ENCODE results near the gene KLK4. TPM values are rescaled to one million over a fixed set of nuclear protein-coding genes. Genes with fewer than 3 reads are reported as not detected.

Gene KLK4
- total RNA-seq, 1 experiment from 2014 or later = 0.70 TPM

GRCh38 chr19:50952910-50953309 lies 41.7 kb upstream of the KLK4 start, which contains the start of gene KLK5:
TSS of gene KLK5 (minus strand) at chr19:50953038. CDS start at chr19:50952657, 381 bp downstream.
- Mint-ChIP-seq H3K36me3 (no peaks in the 10 kb centered on the region), H3K27ac (peak within 1 kb of the TSS; percentile 50; the same call in 1 of the 2 replicates), H3K4me3 (no peak within 1 kb of the TSS), H3K4me1 (peaks cover 13% of the 10 kb centered on the region), H3K27me3 (ENCODE audit: low read depth) (peaks cover 10% of the 10 kb centered on the region; the same call in 1 of the 2 replicates), H3K9me3 (peaks cover 4% of the 10 kb centered on the region; the same call in 1 of the 2 replicates)
- TF ChIP-seq E2F4 (CRISPR knock-in tag; IDR thresholded peaks at IDR 0.05; ENCODE audit: borderline replicate concordance, low read depth) (no peak), ZNF219 (CRISPR knock-in tag; IDR thresholded peaks at IDR 0.05; ENCODE audit: borderline replicate concordance) (no peak)
- ChIA-PET CTCF (interaction anchor here (0.6 to 1.6 kb wide), 2 partner anchors 31 to 144 kb away, joined by 3 to 4 read pairs; no protein-coding TSS in a partner anchor), POLR2A (no interaction called here)
- DNase-seq (ENCODE audit: low spot score) = peak; percentile 21
- peak; percentile 67 for ATAC-seq

GRCh38 chr19:50949861-50950260 lies 38.7 kb upstream of the KLK4 start:
- H3K36me3 Mint-ChIP-seq = no peaks in the 10 kb centered on the region
- peaks cover 4% of the 10 kb centered on the region; the same call in 1 of the 2 replicates for H3K9me3 Mint-ChIP-seq
- no peak overlapping the region for H3K4me3 Mint-ChIP-seq
- H3K4me1 Mint-ChIP-seq = peaks cover 13% of the 10 kb centered on the region
- TF ChIP-seq ESRRA (CRISPR knock-in tag; IDR thresholded peaks at IDR 0.05; ENCODE audit: borderline replicate concordance) (no peak), AR (CRISPR knock-in tag; IDR thresholded peaks at IDR 0.05) (no peak), ZNF281 (CRISPR knock-in tag; IDR thresholded peaks at IDR 0.05) (no peak), ERG (CRISPR knock-in tag; IDR thresholded peaks at IDR 0.05) (no peak), ZNF121 (CRISPR knock-in tag; IDR thresholded peaks at IDR 0.05) (no peak), ZNF425 (CRISPR knock-in tag; conservative IDR thresholded peaks at IDR 0.05) (no peak), TP53 (CRISPR knock-in tag; IDR thresholded peaks at IDR 0.05) (no peak), NFE2L1 (CRISPR knock-in tag; IDR thresholded peaks at IDR 0.05) (no peak), NR1H2 (CRISPR knock-in tag; IDR thresholded peaks at IDR 0.05) (no peak), SMAD3 (CRISPR knock-in tag; IDR thresholded peaks at IDR 0.05; ENCODE audit: borderline replicate concordance) (no peak), ZNF396 (CRISPR knock-in tag; IDR thresholded peaks at IDR 0.05; ENCODE audit: borderline replicate concordance) (no peak)
- ChIA-PET CTCF (interaction anchor here (0.7 to 1.8 kb wide), 7 partner anchors 14 to 147 kb away, joined by 3 to 17 read pairs (median 3); no protein-coding TSS in a partner anchor), POLR2A (no interaction called here)
- peaks cover 14% of the 10 kb centered on the region for H3K27me3 Mint-ChIP-seq (ENCODE audit: low read depth)
- DNase-seq (ENCODE audit: low spot score) = peak; percentile 21
- no peak overlapping the region for H3K27ac Mint-ChIP-seq
- ATAC-seq = no peak; the same call in 1 of the 2 replicates

Measured in WTC11 (cell line).